Measurements from ENCODE around the gene LRP1.

DNA sequence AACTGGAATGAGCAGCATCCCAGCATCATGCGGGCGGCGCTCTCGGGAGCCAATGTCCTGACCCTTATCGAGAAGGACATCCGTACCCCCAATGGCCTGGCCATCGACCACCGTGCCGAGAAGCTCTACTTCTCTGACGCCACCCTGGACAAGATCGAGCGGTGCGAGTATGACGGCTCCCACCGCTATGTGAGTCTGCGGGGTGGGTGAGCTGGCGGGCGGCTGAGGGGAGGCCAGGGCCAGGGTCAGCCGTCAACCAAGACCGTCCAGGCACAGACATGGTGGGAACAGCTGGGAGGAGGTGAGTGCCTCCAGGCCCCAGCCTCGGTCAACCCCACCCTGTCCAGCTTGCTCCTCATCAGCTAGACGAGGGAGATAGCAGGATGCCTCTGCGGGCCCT is 62.5 kb downstream of the LRP1 start:
- no peak for TF ChIP-seq CSRNP3 (CRISPR knock-in tag; IDR thresholded peaks at IDR 0.05)
- no peak for TF ChIP-seq TOX (CRISPR knock-in tag; IDR thresholded peaks at IDR 0.05; ENCODE audit: borderline replicate concordance)
- TF ChIP-seq SNAI2 (CRISPR knock-in tag; IDR thresholded peaks at IDR 0.05), result no peak
- TF ChIP-seq GLIS3 (CRISPR knock-in tag; IDR thresholded peaks at IDR 0.05), result no peak
- no peak for TF ChIP-seq BACH2 (CRISPR knock-in tag; IDR thresholded peaks at IDR 0.05; ENCODE audit: borderline replicate concordance)
- TF ChIP-seq, protein P1, sequence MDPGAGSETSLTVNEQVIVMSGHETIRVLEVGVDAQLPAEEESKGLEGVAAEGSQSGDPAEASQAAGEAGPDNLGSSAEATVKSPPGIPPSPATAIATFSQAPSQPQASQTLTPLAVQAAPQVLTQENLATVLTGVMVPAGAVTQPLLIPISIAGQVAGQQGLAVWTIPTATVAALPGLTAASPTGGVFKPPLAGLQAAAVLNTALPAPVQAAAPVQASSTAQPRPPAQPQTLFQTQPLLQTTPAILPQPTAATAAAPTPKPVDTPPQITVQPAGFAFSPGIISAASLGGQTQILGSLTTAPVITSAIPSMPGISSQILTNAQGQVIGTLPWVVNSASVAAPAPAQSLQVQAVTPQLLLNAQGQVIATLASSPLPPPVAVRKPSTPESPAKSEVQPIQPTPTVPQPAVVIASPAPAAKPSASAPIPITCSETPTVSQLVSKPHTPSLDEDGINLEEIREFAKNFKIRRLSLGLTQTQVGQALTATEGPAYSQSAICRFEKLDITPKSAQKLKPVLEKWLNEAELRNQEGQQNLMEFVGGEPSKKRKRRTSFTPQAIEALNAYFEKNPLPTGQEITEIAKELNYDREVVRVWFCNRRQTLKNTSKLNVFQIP (CRISPR knock-in tag; IDR thresholded peaks at IDR 0.05; ENCODE audit: borderline replicate concordance, low read depth), result no peak
- TF ChIP-seq ESRRG (CRISPR knock-in tag; IDR thresholded peaks at IDR 0.05), result no peak
- no peak for TF ChIP-seq OSR1 (CRISPR knock-in tag; IDR thresholded peaks at IDR 0.05)
- TF ChIP-seq, protein P2, sequence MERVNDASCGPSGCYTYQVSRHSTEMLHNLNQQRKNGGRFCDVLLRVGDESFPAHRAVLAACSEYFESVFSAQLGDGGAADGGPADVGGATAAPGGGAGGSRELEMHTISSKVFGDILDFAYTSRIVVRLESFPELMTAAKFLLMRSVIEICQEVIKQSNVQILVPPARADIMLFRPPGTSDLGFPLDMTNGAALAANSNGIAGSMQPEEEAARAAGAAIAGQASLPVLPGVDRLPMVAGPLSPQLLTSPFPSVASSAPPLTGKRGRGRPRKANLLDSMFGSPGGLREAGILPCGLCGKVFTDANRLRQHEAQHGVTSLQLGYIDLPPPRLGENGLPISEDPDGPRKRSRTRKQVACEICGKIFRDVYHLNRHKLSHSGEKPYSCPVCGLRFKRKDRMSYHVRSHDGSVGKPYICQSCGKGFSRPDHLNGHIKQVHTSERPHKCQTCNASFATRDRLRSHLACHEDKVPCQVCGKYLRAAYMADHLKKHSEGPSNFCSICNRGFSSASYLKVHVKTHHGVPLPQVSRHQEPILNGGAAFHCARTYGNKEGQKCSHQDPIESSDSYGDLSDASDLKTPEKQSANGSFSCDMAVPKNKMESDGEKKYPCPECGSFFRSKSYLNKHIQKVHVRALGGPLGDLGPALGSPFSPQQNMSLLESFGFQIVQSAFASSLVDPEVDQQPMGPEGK (CRISPR knock-in tag; IDR thresholded peaks at IDR 0.05; ENCODE audit: borderline replicate concordance), result no peak
- TF ChIP-seq ISL1 (CRISPR knock-in tag; IDR thresholded peaks at IDR 0.05), result no peak
- TF ChIP-seq RARB (CRISPR knock-in tag; IDR thresholded peaks at IDR 0.05), result no peak
- no peak for TF ChIP-seq ARNTL (CRISPR knock-in tag; IDR thresholded peaks at IDR 0.05; ENCODE audit: borderline replicate concordance, low read depth)
- TF ChIP-seq ZFP30 (CRISPR knock-in tag; IDR thresholded peaks at IDR 0.05), result no peak
